NCI-H1417 (cell line): ENCODE measurements around the gene SEPSECS.

ENCODE experiments used
- DNase-seq, 3 experiments: peaks; one replicate each; lab custom pipeline; 2025; lab: John Stamatoyannopoulos, UW

The SEPSECS gene

GRCh38 chr4:25155947-25156346 lies 4.3 kb downstream of the SEPSECS start:
- DNase-seq, result no peak

GRCh38 chr4:25154594-25155265 lies 5.5 kb downstream of the SEPSECS start:
- no peak for DNase-seq

GRCh38 chr4:25146076-25146475 lies 14.2 kb downstream of the SEPSECS start:
- no peak for DNase-seq

GRCh38 chr4:25144870-25145481 lies 15.3 kb downstream of the SEPSECS start:
- peak; percentile 10 to 68 (median 63) for DNase-seq

- no peak for DNase-seq
Measured at GRCh38 chr4:25142468-25142867, 17.8 kb downstream of the SEPSECS start.

GRCh38 chr4:25141592-25141991 lies 18.7 kb downstream of the SEPSECS start:
- DNase-seq, result no peak

GRCh38 chr4:25133132-25133531 lies 27.1 kb downstream of the SEPSECS start:
- no peak for DNase-seq

- no peak for DNase-seq
Measured at GRCh38 chr4:25131926-25132325, 28.3 kb downstream of the SEPSECS start.

- DNase-seq, result no peak
Measured at GRCh38 chr4:25131381-25131780, 28.9 kb downstream of the SEPSECS start.

- DNase-seq, result no peak
Measured at GRCh38 chr4:25129917-25130316, 30.3 kb downstream of the SEPSECS start.

- DNase-seq, result peak in 2 of 3 experiments; percentile 10 to 36
Measured at GRCh38 chr4:25128671-25129070, 31.6 kb downstream of the SEPSECS start.

- no peak for DNase-seq
Measured at GRCh38 chr4:25123236-25123635, 37.0 kb downstream of the SEPSECS start.

GRCh38 chr4:25120146-25120940 lies 39.9 kb downstream of the SEPSECS start:
- DNase-seq, result no peak

- DNase-seq, result no peak
Measured at GRCh38 chr4:25117716-25118472, 42.4 kb downstream of the SEPSECS start.

GRCh38 chr4:25117274-25117673 lies 43.0 kb downstream of the SEPSECS start:
- DNase-seq, result no peak

GRCh38 chr4:25113915-25114904 lies 46.0 kb downstream of the SEPSECS start:
- DNase-seq, result peak in 2 of 3 experiments; percentile 20 to 41

- no peak for DNase-seq
Measured at GRCh38 chr4:25112995-25113380, 47.3 kb downstream of the SEPSECS start.

- no peak for DNase-seq
Measured at GRCh38 chr4:25112366-25112994, 47.8 kb downstream of the SEPSECS start.

- DNase-seq, result no peak
Measured at GRCh38 chr4:25111648-25112196, 48.5 kb downstream of the SEPSECS start.
